ENCODE results near the gene CDK14.

DNA sequence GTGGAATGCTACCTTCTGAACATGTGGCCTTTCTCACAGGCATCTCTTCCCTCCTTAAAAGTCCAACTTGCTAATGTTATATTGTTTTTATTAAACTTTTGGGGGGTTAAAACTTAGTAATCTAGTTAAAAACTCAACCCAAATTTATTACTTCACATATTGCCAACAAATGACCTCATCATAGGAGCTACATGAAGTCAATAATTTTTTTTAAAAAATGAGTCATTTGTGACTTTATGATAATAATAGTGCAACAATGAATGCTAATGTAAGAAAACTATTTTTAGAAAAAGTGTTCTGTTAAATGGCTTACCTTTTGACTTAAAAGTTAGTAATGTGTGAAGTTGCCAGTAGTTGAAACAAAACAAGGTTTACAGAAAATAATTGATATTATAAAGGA, 342.2 kb downstream of the CDK14 start:
- TF ChIP-seq POLR2A (IDR thresholded peaks at IDR 0.05) (no peak), EP300 (IDR thresholded peaks at IDR 0.05) (no peak), POLR2AphosphoS5 (IDR thresholded peaks at IDR 0.05) (no peak)
- TF ChIP-seq, protein P1, sequence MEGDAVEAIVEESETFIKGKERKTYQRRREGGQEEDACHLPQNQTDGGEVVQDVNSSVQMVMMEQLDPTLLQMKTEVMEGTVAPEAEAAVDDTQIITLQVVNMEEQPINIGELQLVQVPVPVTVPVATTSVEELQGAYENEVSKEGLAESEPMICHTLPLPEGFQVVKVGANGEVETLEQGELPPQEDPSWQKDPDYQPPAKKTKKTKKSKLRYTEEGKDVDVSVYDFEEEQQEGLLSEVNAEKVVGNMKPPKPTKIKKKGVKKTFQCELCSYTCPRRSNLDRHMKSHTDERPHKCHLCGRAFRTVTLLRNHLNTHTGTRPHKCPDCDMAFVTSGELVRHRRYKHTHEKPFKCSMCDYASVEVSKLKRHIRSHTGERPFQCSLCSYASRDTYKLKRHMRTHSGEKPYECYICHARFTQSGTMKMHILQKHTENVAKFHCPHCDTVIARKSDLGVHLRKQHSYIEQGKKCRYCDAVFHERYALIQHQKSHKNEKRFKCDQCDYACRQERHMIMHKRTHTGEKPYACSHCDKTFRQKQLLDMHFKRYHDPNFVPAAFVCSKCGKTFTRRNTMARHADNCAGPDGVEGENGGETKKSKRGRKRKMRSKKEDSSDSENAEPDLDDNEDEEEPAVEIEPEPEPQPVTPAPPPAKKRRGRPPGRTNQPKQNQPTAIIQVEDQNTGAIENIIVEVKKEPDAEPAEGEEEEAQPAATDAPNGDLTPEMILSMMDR (IDR thresholded peaks at IDR 0.05), result no peak

Measured in upper lobe of left lung (tissue), 4 donors.